HG02884 (cell line): ENCODE measurements around the gene KIF21B.
"Not testable (repeated sequence)": the region's sequence is repeated elsewhere in the genome, so short reads cannot be mapped to it uniquely, and the experiment has no call there.

Experiments used
- ATAC-seq: cut with Tn5 transposase; IDR thresholded peaks from one replicate; pipeline ENCODE4 v1.9.1; 2021; ENCODE audit warnings: mild to moderate bottlenecking, moderate library complexity; ENCODE audit not compliant: unreplicated experiment

Gene KIF21B

GRCh38 chr1:200972985-200973742, 50.4 kb downstream of the KIF21B start:
- ATAC-seq = no peak

GRCh38 chr1:200971955-200972711, 51.4 kb downstream of the KIF21B start:
- no peak for ATAC-seq

GRCh38 chr1:200971428-200971903, 52.0 kb downstream of the KIF21B start:
- ATAC-seq = no peak

GRCh38 chr1:200970771-200971427, 52.6 kb downstream of the KIF21B start:
- ATAC-seq = no peak

GRCh38 chr1:200969726-200970561, 53.6 kb downstream of the KIF21B start:
- no peak for ATAC-seq

GRCh38 chr1:200968469-200969410, 54.8 kb downstream of the KIF21B start:
- no peak for ATAC-seq

GRCh38 chr1:200967693-200968468, 55.6 kb downstream of the KIF21B start:
- ATAC-seq = no peak

- ATAC-seq = no peak
These were observed 56.6 kb downstream of the KIF21B start for GRCh38 chr1:200966934-200967333.

GRCh38 chr1:200965111-200965805, 58.3 kb downstream of the KIF21B start:
- ATAC-seq = no peak

- not testable (repeated sequence) for ATAC-seq
These were observed 59.6 kb downstream of the KIF21B start for GRCh38 chr1:200963888-200964287.

GRCh38 chr1:200963076-200963475, 60.4 kb downstream of the KIF21B start:
- no peak for ATAC-seq

- ATAC-seq = no peak
These were observed 60.9 kb downstream of the KIF21B start for GRCh38 chr1:200962631-200963030.

- not testable (repeated sequence) for ATAC-seq
These were observed 61.4 kb downstream of the KIF21B start for GRCh38 chr1:200962151-200962550.

GRCh38 chr1:200960948-200961340, 62.6 kb downstream of the KIF21B start:
- ATAC-seq = no peak

- no peak for ATAC-seq
These were observed 63.1 kb downstream of the KIF21B start for GRCh38 chr1:200960236-200960947.

GRCh38 chr1:200959411-200959921, 64.0 kb downstream of the KIF21B start:
- no peak for ATAC-seq

- ATAC-seq = no peak
These were observed 64.9 kb downstream of the KIF21B start for GRCh38 chr1:200958597-200958996.
